ENCODE measurements around the gene BMP7.

Gene BMP7

DNA sequence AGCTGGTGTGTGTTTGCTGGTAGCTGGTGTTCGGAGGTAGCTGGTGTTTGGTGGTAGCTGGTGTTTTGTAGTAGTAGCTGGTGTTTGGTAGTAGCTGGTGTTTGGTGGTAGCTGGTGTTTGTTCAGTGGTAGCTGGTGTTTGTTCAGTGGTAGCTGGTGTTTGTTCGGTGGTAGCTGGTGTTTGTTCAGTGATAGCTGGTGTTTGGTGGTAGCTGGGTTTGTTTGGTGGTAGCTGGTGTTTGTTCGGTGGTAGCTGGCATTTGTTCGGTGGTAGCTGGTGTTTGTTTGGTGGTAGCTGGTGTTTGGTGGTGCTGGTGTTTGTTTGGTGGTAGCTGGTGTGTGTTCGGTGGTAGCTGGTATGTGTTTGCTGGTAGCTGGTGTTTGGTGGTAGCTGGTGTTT, 48.0 kb downstream of the BMP7 start:
- no peaks in the 10 kb centered on the region for H3K9me3 Mint-ChIP-seq
- TF ChIP-seq, protein P1, sequence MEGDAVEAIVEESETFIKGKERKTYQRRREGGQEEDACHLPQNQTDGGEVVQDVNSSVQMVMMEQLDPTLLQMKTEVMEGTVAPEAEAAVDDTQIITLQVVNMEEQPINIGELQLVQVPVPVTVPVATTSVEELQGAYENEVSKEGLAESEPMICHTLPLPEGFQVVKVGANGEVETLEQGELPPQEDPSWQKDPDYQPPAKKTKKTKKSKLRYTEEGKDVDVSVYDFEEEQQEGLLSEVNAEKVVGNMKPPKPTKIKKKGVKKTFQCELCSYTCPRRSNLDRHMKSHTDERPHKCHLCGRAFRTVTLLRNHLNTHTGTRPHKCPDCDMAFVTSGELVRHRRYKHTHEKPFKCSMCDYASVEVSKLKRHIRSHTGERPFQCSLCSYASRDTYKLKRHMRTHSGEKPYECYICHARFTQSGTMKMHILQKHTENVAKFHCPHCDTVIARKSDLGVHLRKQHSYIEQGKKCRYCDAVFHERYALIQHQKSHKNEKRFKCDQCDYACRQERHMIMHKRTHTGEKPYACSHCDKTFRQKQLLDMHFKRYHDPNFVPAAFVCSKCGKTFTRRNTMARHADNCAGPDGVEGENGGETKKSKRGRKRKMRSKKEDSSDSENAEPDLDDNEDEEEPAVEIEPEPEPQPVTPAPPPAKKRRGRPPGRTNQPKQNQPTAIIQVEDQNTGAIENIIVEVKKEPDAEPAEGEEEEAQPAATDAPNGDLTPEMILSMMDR (IDR thresholded peaks at IDR 0.05): no peak
- H3K27ac Mint-ChIP-seq: no peak overlapping the region
- H3K36me3 Mint-ChIP-seq (ENCODE audit: low read depth): peaks cover 5% of the 10 kb centered on the region
- no peak for DNase-seq
- H3K4me1 Mint-ChIP-seq: peaks cover 17% of the 10 kb centered on the region
- H3K4me3 Mint-ChIP-seq: no peak overlapping the region
- peaks cover 8% of the 10 kb centered on the region for H3K27me3 Mint-ChIP-seq (ENCODE audit: low read depth, poor library complexity)

GRCh38 chr20:57217802-57218201, 48.6 kb downstream of the BMP7 start:
- TF ChIP-seq, protein P1 (IDR thresholded peaks at IDR 0.05): no peak
- Mint-ChIP-seq H3K4me1 (peaks cover 24% of the 10 kb centered on the region), H3K36me3 (ENCODE audit: low read depth) (peaks cover 5% of the 10 kb centered on the region), H3K4me3 (no peak overlapping the region), H3K27ac (no peak overlapping the region), H3K9me3 (no peaks in the 10 kb centered on the region), H3K27me3 (ENCODE audit: low read depth, poor library complexity) (peaks cover 3% of the 10 kb centered on the region)
- DNase-seq: no peak

- H3K4me3 Mint-ChIP-seq: no peak overlapping the region
- H3K27ac Mint-ChIP-seq: no peak overlapping the region
- H3K4me1 Mint-ChIP-seq: peaks cover 31% of the 10 kb centered on the region
- H3K27me3 Mint-ChIP-seq (ENCODE audit: low read depth, poor library complexity): peaks cover 3% of the 10 kb centered on the region
- H3K9me3 Mint-ChIP-seq: no peaks in the 10 kb centered on the region
- H3K36me3 Mint-ChIP-seq (ENCODE audit: low read depth): peaks cover 5% of the 10 kb centered on the region
- no peak for DNase-seq
- TF ChIP-seq, protein P1 (IDR thresholded peaks at IDR 0.05): no peak
Measured at GRCh38 chr20:57216669-57217068, 49.8 kb downstream of the BMP7 start.

DNA sequence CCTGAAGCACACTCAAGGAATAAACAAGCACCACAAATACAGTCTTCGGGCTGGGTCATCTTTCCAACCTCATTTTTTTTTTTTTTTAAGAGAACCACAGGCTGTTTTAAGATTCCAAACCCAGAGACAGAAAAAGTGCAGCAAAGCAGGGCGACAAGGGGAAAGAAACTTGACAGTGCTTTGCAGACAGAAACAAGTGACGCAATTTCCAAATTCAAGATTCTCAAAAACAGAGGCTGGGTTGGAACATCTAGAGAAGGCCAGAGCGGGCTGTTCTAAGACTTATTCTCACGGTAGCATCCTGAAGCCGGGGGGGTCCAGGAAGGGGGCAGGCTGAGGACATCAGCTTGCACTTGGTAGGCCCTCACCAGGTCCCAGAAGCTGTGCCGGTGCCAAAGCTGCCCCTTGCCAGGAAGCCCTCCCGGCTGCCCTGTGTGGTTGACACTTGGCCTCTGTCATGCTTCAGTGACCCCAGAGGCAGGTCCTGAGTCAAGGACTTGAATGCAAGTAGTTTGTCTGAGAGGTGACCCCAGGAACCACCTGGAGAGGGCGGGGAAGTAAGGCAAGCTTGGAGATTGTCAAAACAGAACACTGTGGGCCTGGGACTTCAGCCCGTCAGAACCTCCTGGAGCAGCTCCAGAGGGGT, 50.5 kb downstream of the BMP7 start:
- H3K27ac Mint-ChIP-seq: no peak overlapping the region
- peaks cover 38% of the 10 kb centered on the region for H3K4me1 Mint-ChIP-seq
- peaks cover 5% of the 10 kb centered on the region for H3K36me3 Mint-ChIP-seq (ENCODE audit: low read depth)
- no peak overlapping the region for H3K4me3 Mint-ChIP-seq
- TF ChIP-seq, protein P1 (IDR thresholded peaks at IDR 0.05): no peak
- peak; percentile 54 for DNase-seq
- H3K9me3 Mint-ChIP-seq: no peaks in the 10 kb centered on the region
- peaks cover 3% of the 10 kb centered on the region for H3K27me3 Mint-ChIP-seq (ENCODE audit: low read depth, poor library complexity)

DNA sequence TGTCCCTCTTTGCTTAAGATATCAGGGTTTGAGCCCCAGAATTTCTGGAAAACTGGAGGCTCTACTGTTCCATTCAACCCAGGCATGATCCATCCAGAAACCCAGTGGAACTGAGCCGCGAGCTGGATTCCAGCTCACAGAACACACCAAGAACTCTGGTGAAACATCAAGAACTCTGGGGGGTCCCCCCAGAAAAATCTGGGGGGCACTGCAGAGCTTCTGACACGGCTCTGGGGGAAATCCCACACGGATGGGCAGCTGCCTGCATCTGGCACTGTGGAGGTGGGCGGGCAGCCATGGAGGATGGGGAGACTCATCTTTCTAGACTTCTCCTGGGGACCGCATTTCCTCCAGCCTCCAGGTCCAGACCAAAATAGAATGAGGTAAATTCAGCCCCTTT, 51.0 kb downstream of the BMP7 start:
- Mint-ChIP-seq H3K36me3 (ENCODE audit: low read depth) (peaks cover 2% of the 10 kb centered on the region), H3K27ac (no peak overlapping the region), H3K27me3 (ENCODE audit: low read depth, poor library complexity) (peaks cover 3% of the 10 kb centered on the region), H3K9me3 (no peaks in the 10 kb centered on the region), H3K4me3 (no peak overlapping the region), H3K4me1 (peaks cover 41% of the 10 kb centered on the region)
- no peak for DNase-seq
- TF ChIP-seq, protein P1 (IDR thresholded peaks at IDR 0.05): no peak

DNA sequence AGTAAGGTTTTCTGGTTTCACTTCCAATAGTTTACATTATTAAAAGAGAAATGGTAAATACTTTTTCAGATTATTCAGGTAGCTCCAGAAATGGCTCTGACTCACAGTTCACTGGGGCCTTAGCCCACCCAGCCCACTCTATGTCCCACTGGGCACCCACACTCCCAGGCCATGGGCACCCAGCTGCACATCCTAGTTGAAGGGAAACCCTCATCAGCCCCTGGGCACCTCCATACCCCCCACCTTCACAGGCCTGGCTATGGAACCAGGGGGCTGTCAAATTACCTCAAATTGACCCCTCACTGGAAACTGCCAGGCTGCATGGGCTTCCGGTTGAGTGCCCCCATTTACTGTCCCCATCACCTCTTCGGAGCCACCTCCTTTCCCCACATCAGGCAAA, 51.5 kb downstream of the BMP7 start:
- Mint-ChIP-seq H3K27me3 (ENCODE audit: low read depth, poor library complexity) (peaks cover 3% of the 10 kb centered on the region), H3K36me3 (ENCODE audit: low read depth) (no peaks in the 10 kb centered on the region), H3K4me3 (no peak overlapping the region), H3K27ac (no peak overlapping the region), H3K4me1 (peaks cover 46% of the 10 kb centered on the region), H3K9me3 (no peaks in the 10 kb centered on the region)
- no peak for DNase-seq
- TF ChIP-seq, protein P1 (IDR thresholded peaks at IDR 0.05): no peak
